HL-60 (cell line): ENCODE measurements around the gene AFF4.
"Not testable (repeated sequence)": the region's sequence is repeated elsewhere in the genome, so short reads cannot be mapped to it uniquely, and the experiment has no call there.

Source experiments
- DNase-seq, 2 experiments: peaks; one replicate each; pipeline ENCODE4 v3.0.0-alpha.2; 2010 to 2020; ENCODE audit warnings: low read depth in 1 of 2, low spot score in 1 of 2
- H3K27ac ChIP-seq: fragments of 250-450 bp; sonication (Bioruptor Pico); replicated peaks from 2 replicates; pipeline ENCODE4 v1.5.1; 2020; ENCODE audit warnings: mild to moderate bottlenecking, moderate library complexity
- H3K27me3 ChIP-seq: fragments of 250-450 bp; sonication (Bioruptor Pico); 2 replicates; pipeline ENCODE4 v1.5.1; 2021; ENCODE audit warnings: mild to moderate bottlenecking, moderate library complexity; ENCODE audit not compliant: insufficient read depth, poor library complexity, severe bottlenecking
- H3K4me3 ChIP-seq: replicated peaks from 2 replicates; pipeline ENCODE4 v1.5.1; 2011; ENCODE audit warnings: mild to moderate bottlenecking, control low read depth, low read length; ENCODE audit not compliant: insufficient read depth
- GABPA ChIP-seq: IDR thresholded peaks from 2 replicates; pipeline ENCODE4 v1.6.1; 2012; ENCODE audit warnings: low read depth
- POLR2AphosphoS5 ChIP-seq: IDR thresholded peaks from 2 replicates; pipeline ENCODE4 v1.6.1; 2012; ENCODE audit warnings: low read depth
- REST ChIP-seq: IDR thresholded peaks from 2 replicates; pipeline ENCODE4 v1.6.1; 2012; ENCODE audit warnings: low read depth; ENCODE audit not compliant: insufficient replicate concordance
- SPI1 ChIP-seq: IDR thresholded peaks from 2 replicates; pipeline ENCODE4 v1.6.1; 2012; ENCODE audit warnings: low read depth, mild to moderate bottlenecking, borderline replicate concordance
- long read RNA-seq: library from polyadenylated mRNA; unstranded; transcript quantifications from one replicate; pipeline ENCODE4 v2.0.0, GENCODE V29; 2020
- TF ChIP-seq, protein P1 (sequence below): IDR thresholded peaks from one replicate; pipeline ENCODE4 v1.5.1; 2011; ENCODE audit warnings: low read length, control low read depth, inconsistent platforms; ENCODE audit not compliant: insufficient read depth

Gene AFF4, protein sequence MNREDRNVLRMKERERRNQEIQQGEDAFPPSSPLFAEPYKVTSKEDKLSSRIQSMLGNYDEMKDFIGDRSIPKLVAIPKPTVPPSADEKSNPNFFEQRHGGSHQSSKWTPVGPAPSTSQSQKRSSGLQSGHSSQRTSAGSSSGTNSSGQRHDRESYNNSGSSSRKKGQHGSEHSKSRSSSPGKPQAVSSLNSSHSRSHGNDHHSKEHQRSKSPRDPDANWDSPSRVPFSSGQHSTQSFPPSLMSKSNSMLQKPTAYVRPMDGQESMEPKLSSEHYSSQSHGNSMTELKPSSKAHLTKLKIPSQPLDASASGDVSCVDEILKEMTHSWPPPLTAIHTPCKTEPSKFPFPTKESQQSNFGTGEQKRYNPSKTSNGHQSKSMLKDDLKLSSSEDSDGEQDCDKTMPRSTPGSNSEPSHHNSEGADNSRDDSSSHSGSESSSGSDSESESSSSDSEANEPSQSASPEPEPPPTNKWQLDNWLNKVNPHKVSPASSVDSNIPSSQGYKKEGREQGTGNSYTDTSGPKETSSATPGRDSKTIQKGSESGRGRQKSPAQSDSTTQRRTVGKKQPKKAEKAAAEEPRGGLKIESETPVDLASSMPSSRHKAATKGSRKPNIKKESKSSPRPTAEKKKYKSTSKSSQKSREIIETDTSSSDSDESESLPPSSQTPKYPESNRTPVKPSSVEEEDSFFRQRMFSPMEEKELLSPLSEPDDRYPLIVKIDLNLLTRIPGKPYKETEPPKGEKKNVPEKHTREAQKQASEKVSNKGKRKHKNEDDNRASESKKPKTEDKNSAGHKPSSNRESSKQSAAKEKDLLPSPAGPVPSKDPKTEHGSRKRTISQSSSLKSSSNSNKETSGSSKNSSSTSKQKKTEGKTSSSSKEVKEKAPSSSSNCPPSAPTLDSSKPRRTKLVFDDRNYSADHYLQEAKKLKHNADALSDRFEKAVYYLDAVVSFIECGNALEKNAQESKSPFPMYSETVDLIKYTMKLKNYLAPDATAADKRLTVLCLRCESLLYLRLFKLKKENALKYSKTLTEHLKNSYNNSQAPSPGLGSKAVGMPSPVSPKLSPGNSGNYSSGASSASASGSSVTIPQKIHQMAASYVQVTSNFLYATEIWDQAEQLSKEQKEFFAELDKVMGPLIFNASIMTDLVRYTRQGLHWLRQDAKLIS
- long read RNA-seq, full-length matches to known transcripts = 3 of 17 reads
- long read RNA-seq, partial matches to known transcripts = 9 of 17 reads
- long read RNA-seq, other reads (novel, unspliced or antisense) = 5 of 17 reads

- H3K27ac ChIP-seq = peak within 1 kb of the TSS; percentile 72
- no peaks in the 10 kb centered on the region for H3K27me3 ChIP-seq
- DNase-seq = peak; percentile 58 to 83
- peak within 1 kb of the TSS; percentile 64 for H3K4me3 ChIP-seq
- TF ChIP-seq POLR2AphosphoS5 = 0 out of 2 replicates have a peak, but pooled peaks have one; percentile 28
- no peak for TF ChIP-seq REST
Observed at GRCh38 chr5:132963171-132964104, at the start of gene AFF4. TSS of gene AFF4 (minus strand) at chr5:132963634. CDS start at chr5:132937189, 26,445 bp downstream.

- not testable (repeated sequence) for H3K4me3 ChIP-seq, DNase-seq, H3K27me3 ChIP-seq
Observed at GRCh38 chr5:133008455-133008854, 45.0 kb upstream of the AFF4 start.

DNA sequence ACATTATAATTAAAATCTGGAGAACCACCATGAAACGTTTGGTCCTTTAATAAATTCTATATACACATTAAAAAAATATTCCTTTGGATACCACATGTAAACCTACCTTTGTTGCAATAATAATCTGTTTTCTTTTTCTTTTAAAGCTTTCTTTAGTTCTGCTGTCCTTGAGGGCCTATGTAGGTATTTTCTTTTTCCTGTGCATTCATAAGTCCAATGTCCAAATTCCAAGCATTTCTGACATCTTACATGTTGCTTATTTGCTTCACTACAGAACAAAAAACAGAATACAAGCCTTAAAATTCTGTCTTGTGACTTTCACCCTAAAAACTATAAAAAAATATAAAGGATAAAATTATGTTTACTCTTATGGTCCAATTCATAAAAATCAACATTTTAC is 43.2 kb upstream of the AFF4 start:
- H3K27ac ChIP-seq = no peak overlapping the region
- H3K27me3 ChIP-seq = no peaks in the 10 kb centered on the region
- H3K4me3 ChIP-seq = no peak overlapping the region
- no peak for DNase-seq
- TF ChIP-seq, protein P1, sequence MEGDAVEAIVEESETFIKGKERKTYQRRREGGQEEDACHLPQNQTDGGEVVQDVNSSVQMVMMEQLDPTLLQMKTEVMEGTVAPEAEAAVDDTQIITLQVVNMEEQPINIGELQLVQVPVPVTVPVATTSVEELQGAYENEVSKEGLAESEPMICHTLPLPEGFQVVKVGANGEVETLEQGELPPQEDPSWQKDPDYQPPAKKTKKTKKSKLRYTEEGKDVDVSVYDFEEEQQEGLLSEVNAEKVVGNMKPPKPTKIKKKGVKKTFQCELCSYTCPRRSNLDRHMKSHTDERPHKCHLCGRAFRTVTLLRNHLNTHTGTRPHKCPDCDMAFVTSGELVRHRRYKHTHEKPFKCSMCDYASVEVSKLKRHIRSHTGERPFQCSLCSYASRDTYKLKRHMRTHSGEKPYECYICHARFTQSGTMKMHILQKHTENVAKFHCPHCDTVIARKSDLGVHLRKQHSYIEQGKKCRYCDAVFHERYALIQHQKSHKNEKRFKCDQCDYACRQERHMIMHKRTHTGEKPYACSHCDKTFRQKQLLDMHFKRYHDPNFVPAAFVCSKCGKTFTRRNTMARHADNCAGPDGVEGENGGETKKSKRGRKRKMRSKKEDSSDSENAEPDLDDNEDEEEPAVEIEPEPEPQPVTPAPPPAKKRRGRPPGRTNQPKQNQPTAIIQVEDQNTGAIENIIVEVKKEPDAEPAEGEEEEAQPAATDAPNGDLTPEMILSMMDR = no peak
- no peak for TF ChIP-seq SPI1
- no peak for TF ChIP-seq GABPA
- TF ChIP-seq REST = no peak
- no peak for TF ChIP-seq POLR2AphosphoS5

More at GRCh38 chr5:133008455-133008854, 45.0 kb upstream of the AFF4 start:
- H3K27ac ChIP-seq = not testable (repeated sequence)

- DNase-seq = no peak
- no peaks in the 10 kb centered on the region for H3K27me3 ChIP-seq
- H3K4me3 ChIP-seq = no peak overlapping the region
- TF ChIP-seq GABPA = no peak
- H3K27ac ChIP-seq = no peak overlapping the region
Observed at GRCh38 chr5:132999246-132999645, 35.8 kb upstream of the AFF4 start.
